ENCODE data around the gene FEM1C. TPM values are rescaled to one million over a fixed set of nuclear protein-coding genes. Genes with fewer than 3 reads are reported as not detected.

Gene FEM1C
- total and polyA plus RNA-seq, 2 experiments from 2014 or later, result 7.2 to 11.8 TPM

- Histone ChIP-seq H3K27ac (no peak overlapping the region), H3K27me3 (no peaks in the 10 kb centered on the region), H3K36me3 (no peaks in the 10 kb centered on the region), H3K9me3 (ENCODE audit: low read depth) (no peaks in the 10 kb centered on the region), H3K4me3 (no peak overlapping the region), H3K4me1 (ENCODE audit: low read depth) (peaks cover 5% of the 10 kb centered on the region)
- DNase-seq (ENCODE audit: low read depth in 1 of 2, low spot score in 1 of 2), result no peak
- TF ChIP-seq CTCF (IDR thresholded peaks at IDR 0.05; ENCODE audit: low read depth, low read length), result no peak
Measured at GRCh38 chr5:115577741-115578140, 33.2 kb upstream of the FEM1C start.

- peak in 1 of 2 donors; percentile 38 for DNase-seq (ENCODE audit: low read depth in 1 of 2, low spot score in 1 of 2)
- Histone ChIP-seq H3K4me1 (ENCODE audit: low read depth) (peaks cover 5% of the 10 kb centered on the region), H3K9me3 (ENCODE audit: low read depth) (no peaks in the 10 kb centered on the region), H3K27ac (no peak overlapping the region), H3K27me3 (no peaks in the 10 kb centered on the region), H3K4me3 (no peak overlapping the region), H3K36me3 (no peaks in the 10 kb centered on the region)
- TF ChIP-seq CTCF (IDR thresholded peaks at IDR 0.05; ENCODE audit: low read depth, low read length), result no peak
Measured at GRCh38 chr5:115577329-115577728, 32.8 kb upstream of the FEM1C start.

GRCh38 chr5:115575167-115576070 is 30.8 kb upstream of the FEM1C start:
- Histone ChIP-seq H3K4me1 (ENCODE audit: low read depth) (peaks cover 5% of the 10 kb centered on the region), H3K9me3 (ENCODE audit: low read depth) (no peaks in the 10 kb centered on the region), H3K4me3 (no peak overlapping the region), H3K27ac (no peak overlapping the region), H3K27me3 (no peaks in the 10 kb centered on the region), H3K36me3 (no peaks in the 10 kb centered on the region)
- DNase-seq (ENCODE audit: low read depth in 1 of 2, low spot score in 1 of 2), result peak in 1 of 2 donors; percentile 56
- TF ChIP-seq CTCF (IDR thresholded peaks at IDR 0.05; ENCODE audit: low read depth, low read length), result no peak

- Histone ChIP-seq H3K36me3 (no peaks in the 10 kb centered on the region), H3K4me3 (no peak overlapping the region), H3K4me1 (ENCODE audit: low read depth) (peaks cover 5% of the 10 kb centered on the region), H3K27me3 (no peaks in the 10 kb centered on the region), H3K27ac (no peak overlapping the region), H3K9me3 (ENCODE audit: low read depth) (no peaks in the 10 kb centered on the region)
- TF ChIP-seq CTCF (IDR thresholded peaks at IDR 0.05; ENCODE audit: low read depth, low read length), result no peak
- DNase-seq (ENCODE audit: low read depth in 1 of 2, low spot score in 1 of 2), result peak in 1 of 2 donors; percentile 58
Measured at GRCh38 chr5:115573133-115573532, 28.6 kb upstream of the FEM1C start.

GRCh38 chr5:115571441-115571878 is 26.9 kb upstream of the FEM1C start:
- Histone ChIP-seq H3K4me1 (ENCODE audit: low read depth) (peaks cover 5% of the 10 kb centered on the region), H3K27ac (no peak overlapping the region), H3K27me3 (no peaks in the 10 kb centered on the region), H3K9me3 (ENCODE audit: low read depth) (no peaks in the 10 kb centered on the region), H3K4me3 (no peak overlapping the region), H3K36me3 (no peaks in the 10 kb centered on the region)
- DNase-seq (ENCODE audit: low read depth in 1 of 2, low spot score in 1 of 2), result peak in 1 of 2 donors; percentile 54
- no peak for TF ChIP-seq CTCF (IDR thresholded peaks at IDR 0.05; ENCODE audit: low read depth, low read length)

Data from cardiac muscle cell (in vitro differentiated cells and primary cell).